Measurements from ENCODE around the gene XKR8.

XKR8 gene

GRCh38 chr1:27928216-27928954 is 31.4 kb upstream of the XKR8 start:
- no peak for TF ChIP-seq SIN3A (IDR thresholded peaks at IDR 0.05; ENCODE audit: borderline replicate concordance, insufficient read depth, low read length)
- no peak for TF ChIP-seq REST (IDR thresholded peaks at IDR 0.05; ENCODE audit: insufficient read depth in 1 of 2, low read depth in 2 of 2, low read length in 2 of 2)
- TF ChIP-seq POLR2AphosphoS5 (IDR thresholded peaks at IDR 0.05; ENCODE audit: low read depth, low read length): no peak
- TF ChIP-seq TAF1 (IDR thresholded peaks at IDR 0.05; ENCODE audit: borderline replicate concordance, insufficient read depth, low read length): no peak
- TF ChIP-seq FOXP2 (optimal IDR thresholded peaks at IDR 0.05; ENCODE audit: borderline replicate concordance, extremely low read depth, extremely low read length, insufficient read depth): no peak

GRCh38 chr1:27931184-27931583 is 28.6 kb upstream of the XKR8 start:
- TF ChIP-seq POLR2AphosphoS5 (IDR thresholded peaks at IDR 0.05; ENCODE audit: low read depth, low read length) (no peak), REST (IDR thresholded peaks at IDR 0.05; ENCODE audit: insufficient read depth in 1 of 2, low read depth in 2 of 2, low read length in 2 of 2) (no peak), TAF1 (IDR thresholded peaks at IDR 0.05; ENCODE audit: borderline replicate concordance, insufficient read depth, low read length) (no peak), FOXP2 (optimal IDR thresholded peaks at IDR 0.05; ENCODE audit: borderline replicate concordance, extremely low read depth, extremely low read length, insufficient read depth) (no peak), SIN3A (IDR thresholded peaks at IDR 0.05; ENCODE audit: borderline replicate concordance, insufficient read depth, low read length) (no peak)

DNA sequence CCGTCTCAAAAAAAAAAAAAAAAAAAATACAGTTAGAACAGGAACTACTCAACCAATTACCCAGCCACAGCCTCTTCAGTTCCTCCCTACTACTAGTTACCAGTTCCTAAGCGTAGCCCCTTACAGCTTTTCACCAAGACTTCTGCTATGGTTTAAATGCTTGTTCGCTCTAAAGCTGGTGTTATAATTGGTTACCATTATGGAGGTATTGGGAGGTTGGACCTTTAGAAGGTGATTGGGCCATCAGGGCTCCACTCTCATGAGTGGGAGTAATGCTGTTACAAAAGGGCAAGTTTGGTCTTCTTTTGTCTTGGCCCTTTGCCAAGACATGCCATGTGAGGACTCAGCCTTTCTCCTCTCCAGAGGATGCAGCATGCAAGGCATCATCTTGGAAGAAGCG is 28.0 kb upstream of the XKR8 start:
- no peak for TF ChIP-seq SIN3A (IDR thresholded peaks at IDR 0.05; ENCODE audit: borderline replicate concordance, insufficient read depth, low read length)

GRCh38 chr1:27934818-27935549 is 24.8 kb upstream of the XKR8 start, which contains the start of gene SMPDL3B:
TSS of gene SMPDL3B (plus strand) at chr1:27935000. CDS start at chr1:27935184, 184 bp downstream.
- TF ChIP-seq FOXP2 (optimal IDR thresholded peaks at IDR 0.05; ENCODE audit: borderline replicate concordance, extremely low read depth, extremely low read length, insufficient read depth) (no peak), POLR2AphosphoS5 (IDR thresholded peaks at IDR 0.05; ENCODE audit: low read depth, low read length) (no peak), SIN3A (IDR thresholded peaks at IDR 0.05; ENCODE audit: borderline replicate concordance, insufficient read depth, low read length) (no peak), REST (IDR thresholded peaks at IDR 0.05; ENCODE audit: insufficient read depth in 1 of 2, low read depth in 2 of 2, low read length in 2 of 2) (no peak), TAF1 (IDR thresholded peaks at IDR 0.05; ENCODE audit: borderline replicate concordance, insufficient read depth, low read length) (no peak)

DNA sequence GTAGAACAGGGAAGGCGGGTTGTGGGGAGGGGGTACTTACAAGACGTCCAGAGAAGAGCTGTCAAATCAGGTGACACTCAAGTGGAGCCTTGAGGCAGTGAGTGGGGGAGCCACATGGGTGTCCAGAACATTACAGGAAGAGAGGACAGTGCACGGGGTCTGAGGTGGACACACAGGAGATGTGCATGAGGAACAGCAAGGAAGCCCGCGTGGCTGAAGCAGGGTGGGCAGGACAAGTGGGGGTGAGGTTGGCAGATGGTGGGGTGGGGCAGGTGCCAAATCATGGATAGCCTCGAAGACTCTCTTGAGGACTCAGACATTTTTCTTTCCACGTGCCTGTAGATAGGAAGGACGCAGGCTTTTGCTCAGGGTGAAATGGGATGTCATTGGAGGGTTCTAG is 24.1 kb upstream of the XKR8 start:
- no peak for TF ChIP-seq POLR2AphosphoS5 (IDR thresholded peaks at IDR 0.05; ENCODE audit: low read depth, low read length)
- TF ChIP-seq REST (IDR thresholded peaks at IDR 0.05; ENCODE audit: insufficient read depth in 1 of 2, low read depth in 2 of 2, low read length in 2 of 2): no peak
- TF ChIP-seq TAF1 (IDR thresholded peaks at IDR 0.05; ENCODE audit: borderline replicate concordance, insufficient read depth, low read length): no peak
- TF ChIP-seq SIN3A (IDR thresholded peaks at IDR 0.05; ENCODE audit: borderline replicate concordance, insufficient read depth, low read length): no peak
- TF ChIP-seq FOXP2 (optimal IDR thresholded peaks at IDR 0.05; ENCODE audit: borderline replicate concordance, extremely low read depth, extremely low read length, insufficient read depth): no peak
